WI38 (cell line): ENCODE measurements around the gene HSD11B2.
A peak's percentile ranks its signal among the peaks of the same experiment; 100 is the strongest.

ENCODE experiments used
- H3K4me3 ChIP-seq: 2 replicates; pipeline ENCODE4 v1.5.1; 2011; ENCODE audit warnings: low read depth, mild to moderate bottlenecking, control low read depth, low read length
- TF ChIP-seq, protein P1 (sequence below): IDR thresholded peaks from 2 replicates; pipeline ENCODE4 v1.5.1; 2012; ENCODE audit warnings: low read depth, mild to moderate bottlenecking, control low read depth, low read length

Gene HSD11B2

DNA sequence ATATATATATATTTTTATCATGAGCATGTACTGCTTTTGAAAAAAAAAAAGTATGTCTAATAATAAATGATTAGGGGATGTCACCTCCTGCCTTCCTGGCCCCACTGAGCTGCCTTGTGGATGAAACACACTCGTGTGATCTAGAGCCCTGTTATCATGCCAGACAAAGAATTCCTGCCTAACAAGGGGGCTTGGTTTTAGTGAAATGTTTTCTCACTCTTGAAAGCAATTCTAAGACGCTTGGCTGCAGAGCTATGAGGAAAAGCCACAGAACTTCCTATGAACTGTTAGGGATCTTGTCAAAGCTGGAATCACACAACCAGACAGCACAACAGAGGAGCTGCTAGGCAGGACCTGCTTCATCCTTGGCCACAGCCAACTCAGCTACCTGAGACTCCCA lies 18.6 kb upstream of the HSD11B2 start:
- no peak overlapping the region for H3K4me3 ChIP-seq
- TF ChIP-seq, protein P1, sequence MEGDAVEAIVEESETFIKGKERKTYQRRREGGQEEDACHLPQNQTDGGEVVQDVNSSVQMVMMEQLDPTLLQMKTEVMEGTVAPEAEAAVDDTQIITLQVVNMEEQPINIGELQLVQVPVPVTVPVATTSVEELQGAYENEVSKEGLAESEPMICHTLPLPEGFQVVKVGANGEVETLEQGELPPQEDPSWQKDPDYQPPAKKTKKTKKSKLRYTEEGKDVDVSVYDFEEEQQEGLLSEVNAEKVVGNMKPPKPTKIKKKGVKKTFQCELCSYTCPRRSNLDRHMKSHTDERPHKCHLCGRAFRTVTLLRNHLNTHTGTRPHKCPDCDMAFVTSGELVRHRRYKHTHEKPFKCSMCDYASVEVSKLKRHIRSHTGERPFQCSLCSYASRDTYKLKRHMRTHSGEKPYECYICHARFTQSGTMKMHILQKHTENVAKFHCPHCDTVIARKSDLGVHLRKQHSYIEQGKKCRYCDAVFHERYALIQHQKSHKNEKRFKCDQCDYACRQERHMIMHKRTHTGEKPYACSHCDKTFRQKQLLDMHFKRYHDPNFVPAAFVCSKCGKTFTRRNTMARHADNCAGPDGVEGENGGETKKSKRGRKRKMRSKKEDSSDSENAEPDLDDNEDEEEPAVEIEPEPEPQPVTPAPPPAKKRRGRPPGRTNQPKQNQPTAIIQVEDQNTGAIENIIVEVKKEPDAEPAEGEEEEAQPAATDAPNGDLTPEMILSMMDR: no peak

DNA sequence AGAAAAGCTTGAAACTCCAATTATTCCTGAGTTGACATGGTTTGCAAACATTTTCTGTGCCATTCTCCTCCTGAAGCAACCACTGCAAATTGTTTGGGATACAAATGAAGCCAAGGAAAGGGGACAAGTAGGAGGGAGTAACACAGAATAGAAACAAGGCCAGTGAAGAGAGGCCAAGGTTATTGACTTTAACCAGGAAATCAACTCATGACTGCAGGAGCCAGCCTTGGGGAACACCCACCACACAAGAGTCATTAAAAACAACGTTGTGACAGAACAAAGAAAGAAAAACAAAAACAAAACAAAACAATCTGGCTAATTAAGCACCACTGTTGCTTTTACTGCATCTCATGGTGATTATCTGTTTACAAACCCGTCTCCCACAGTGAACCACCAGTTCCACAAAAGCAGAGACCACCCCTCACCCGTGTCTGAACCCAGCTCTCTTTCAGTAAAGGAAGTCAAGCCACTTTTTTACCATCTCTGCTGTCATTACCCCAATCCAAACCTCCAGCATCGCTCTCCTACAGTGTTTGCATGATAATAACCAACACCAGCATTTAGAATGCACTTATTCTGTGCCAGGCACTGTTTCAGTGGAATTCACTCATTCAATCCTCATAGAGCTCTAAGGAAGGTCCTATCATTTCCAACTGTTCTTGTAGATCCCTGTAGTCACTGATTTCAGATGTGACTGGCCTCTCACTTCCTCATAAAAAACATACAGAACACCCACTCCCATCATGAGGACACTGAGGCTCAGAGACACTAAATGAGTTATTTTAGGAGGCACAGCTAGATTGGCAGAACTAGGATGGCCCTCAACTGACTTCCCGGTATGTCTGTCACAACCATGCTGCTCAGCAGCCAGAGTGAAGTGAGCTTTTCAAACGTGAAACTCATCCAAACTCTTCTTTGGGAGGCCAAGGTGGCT lies 16.7 kb upstream of the HSD11B2 start:
- TF ChIP-seq, protein P1: no peak

DNA sequence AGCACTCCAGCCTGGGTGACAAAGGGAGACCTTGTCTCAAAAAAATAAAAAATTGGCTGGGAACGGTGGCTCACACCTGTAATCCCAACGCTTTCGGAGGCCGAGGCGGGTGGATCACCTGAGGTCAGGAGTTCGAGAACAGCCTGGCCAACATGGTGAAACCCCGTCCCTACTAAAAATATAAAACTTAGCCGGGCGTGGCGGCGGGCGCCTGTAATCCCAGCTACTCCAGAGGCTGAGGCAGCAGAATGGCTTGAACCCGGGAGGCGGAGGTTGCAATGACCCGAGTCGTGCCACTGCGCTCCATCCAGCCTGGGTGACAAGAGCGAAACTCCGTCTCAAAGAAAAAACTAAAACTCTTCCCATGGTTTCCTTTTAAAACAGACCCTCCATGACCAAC lies 15.5 kb upstream of the HSD11B2 start:
- peak overlapping the region; percentile 72 for H3K4me3 ChIP-seq

More for the DNA sequence above, 16.7 kb upstream of the HSD11B2 start:
- no peak overlapping the region for H3K4me3 ChIP-seq

DNA sequence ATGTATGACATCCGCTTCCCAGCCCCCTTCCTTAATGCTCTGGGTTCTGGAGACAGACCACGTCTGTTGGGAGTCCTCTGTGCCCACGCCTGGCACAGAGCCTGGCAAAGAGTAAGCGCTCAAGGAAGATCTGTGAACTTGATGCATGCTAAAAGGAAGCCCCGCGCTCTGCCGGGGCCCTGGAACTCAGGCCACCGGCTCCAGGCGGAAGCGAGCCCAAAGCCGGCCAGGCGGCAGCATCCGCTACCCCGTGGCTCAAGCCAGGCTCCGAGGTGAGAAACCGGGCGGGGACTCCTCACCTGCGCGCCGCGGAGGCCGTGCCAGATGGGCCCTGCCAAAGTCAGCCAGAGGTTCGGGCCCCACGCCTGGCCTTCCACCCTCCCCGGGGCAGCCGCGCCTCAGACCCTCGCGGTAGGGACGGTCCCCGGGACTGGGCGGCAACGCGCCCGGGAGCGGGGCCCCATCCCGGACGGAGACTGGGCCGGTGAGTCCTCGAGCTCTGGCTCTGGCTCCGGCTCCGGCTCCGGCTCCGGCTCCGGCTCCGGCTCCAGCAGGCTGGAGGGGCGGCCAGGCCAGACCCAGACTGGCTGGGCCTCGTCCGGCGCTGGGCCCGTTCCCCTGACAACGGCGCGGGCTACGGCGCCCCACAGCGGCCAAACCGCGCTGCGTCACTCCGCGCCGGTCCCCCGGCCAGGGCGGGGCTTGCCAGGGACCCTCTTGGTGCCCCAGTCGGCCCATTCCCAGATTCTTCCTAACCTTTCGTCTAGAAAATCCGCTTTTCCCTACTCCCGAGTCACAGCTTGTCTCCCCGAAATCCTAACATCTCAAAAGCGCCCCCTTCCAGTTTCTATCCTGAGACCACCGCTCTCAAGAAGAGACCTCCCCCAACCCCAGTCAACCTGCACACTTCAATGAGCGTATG lies 14.8 kb upstream of the HSD11B2 start, which contains the start of gene ZDHHC1:
ZDHHC1 (minus strand) TSS at position 606 of the 922 bp plus-strand sequence. CDS start 8,702 bp downstream, outside the sequence.
- H3K4me3 ChIP-seq: peak within 1 kb of the TSS; percentile 72
- TF ChIP-seq, protein P1: peak; percentile 32; the same call in 1 of the 2 replicates

DNA sequence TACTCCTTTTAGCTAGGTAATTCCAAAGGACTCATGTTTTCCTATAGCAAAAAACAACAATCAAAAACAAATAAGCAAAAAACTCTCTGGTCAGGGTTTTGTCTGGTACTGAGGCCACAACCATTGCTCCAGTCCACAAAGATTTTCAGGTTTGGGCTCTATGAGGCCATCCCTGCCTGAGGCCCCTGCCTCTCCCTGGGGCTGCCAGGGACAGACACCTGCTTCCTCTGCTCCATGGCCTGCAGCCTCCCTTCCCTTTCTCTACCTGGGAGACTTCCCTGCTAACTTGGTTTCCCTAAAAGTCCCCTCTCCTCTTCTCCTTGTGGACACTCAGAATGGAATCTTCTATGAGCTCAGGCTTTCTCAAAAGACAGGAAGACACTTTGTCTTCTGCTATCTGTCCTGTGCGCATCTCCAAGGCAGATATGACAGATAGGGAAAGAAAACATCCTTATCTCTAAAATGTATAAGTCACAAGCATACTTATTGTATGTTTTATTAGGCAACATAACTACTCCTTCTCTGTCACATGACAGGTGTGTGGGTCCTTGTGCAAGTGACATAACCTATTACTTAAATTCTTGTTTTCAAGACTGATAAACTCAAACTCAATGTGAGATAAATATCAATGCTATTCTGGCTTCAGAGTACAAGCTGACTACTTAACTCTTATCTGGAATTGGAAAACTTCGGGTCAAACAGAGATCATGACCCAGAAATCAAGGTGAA lies 13.4 kb upstream of the HSD11B2 start:
- H3K4me3 ChIP-seq: no peak overlapping the region
- TF ChIP-seq, protein P1: no peak

DNA sequence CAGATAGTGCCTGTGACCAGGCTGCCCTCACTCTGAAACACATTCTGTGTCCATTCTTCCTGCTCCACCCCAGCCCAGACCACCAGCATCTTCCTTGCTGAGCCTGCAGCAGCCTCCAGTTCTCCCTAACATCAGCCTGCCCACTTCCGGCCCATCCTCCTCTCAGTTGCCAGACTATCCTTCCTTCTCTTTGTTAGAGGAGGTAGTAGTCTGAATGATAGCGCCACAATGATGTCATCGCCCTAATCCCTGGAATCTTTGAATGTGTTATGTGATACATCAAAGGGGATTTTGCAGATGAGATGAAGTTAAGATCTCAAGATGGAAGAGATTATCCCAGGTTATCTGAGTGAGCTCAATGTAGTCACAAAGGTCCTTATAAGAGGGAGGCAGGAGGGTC lies 11.4 kb upstream of the HSD11B2 start:
- H3K4me3 ChIP-seq: no peak overlapping the region
- TF ChIP-seq, protein P1: no peak

DNA sequence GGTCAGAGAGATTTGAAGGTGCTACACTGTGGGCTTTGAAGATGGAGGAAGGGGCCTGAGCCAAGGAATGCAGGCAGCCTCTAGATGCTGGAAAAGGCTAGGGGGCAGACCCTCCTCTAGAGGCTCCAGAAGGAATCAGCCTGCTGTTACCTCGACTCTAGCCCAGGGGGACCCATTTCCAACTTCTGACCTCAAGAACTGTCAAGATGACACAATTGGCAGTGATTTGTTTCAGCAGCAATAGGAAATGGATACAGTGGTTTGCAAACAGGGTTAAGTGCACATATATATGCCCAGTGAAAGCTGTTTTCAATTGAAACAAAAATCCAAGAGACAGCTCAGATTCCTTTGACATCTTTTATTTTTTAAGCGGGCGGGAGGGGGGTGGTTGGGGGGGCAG lies 11.0 kb upstream of the HSD11B2 start:
- TF ChIP-seq, protein P1: no peak
- H3K4me3 ChIP-seq: no peak overlapping the region
